Measurements from ENCODE around the gene KIR2DL1.
"Not testable (repeated sequence)": the region's sequence is repeated elsewhere in the genome, so short reads cannot be mapped to it uniquely, and the experiment has no call there.

GRCh38 chr19:54769646-54770045 is at the start of gene KIR2DL1:
- not testable (repeated sequence) for TF ChIP-seq CTCF (conservative IDR thresholded peaks at IDR 0.05; ENCODE audit: low read length); EZH2phosphoT487 (IDR thresholded peaks at IDR 0.05; ENCODE audit: borderline replicate concordance)

All from Loucy (cell line).